Liver (tissue), 3 donors: ENCODE data around the gene AADACL4.

Source experiments
- FOXA1 ChIP-seq: IDR thresholded peaks from 2 replicates; pipeline ENCODE4 v1.6.1; 2016; ENCODE audit warnings: antibody characterized with exemption
- RAD21 ChIP-seq, 2 donors: IDR thresholded peaks; 2 replicates each; pipeline ENCODE4 v1.6.1; 2016; ENCODE audit warnings: antibody characterized with exemption in 2 of 2, mild to moderate bottlenecking in 2 of 2
- SP1 ChIP-seq: IDR thresholded peaks from 2 replicates; pipeline ENCODE4 v1.6.1; 2018; ENCODE audit warnings: antibody characterized with exemption, mild to moderate bottlenecking
- TAF1 ChIP-seq: conservative IDR thresholded peaks from 2 replicates; pipeline ENCODE4 v1.6.1; 2016; ENCODE audit warnings: antibody characterized with exemption, mild to moderate bottlenecking
- TF ChIP-seq, protein P1 (sequence below): fragments of 150-350 bp; IDR thresholded peaks from 2 replicates; pipeline ENCODE4 v1.5.1; 2017; ENCODE audit warnings: improper control_type of control experiment, low read depth, low read length; ENCODE audit not compliant: missing input control
- TF ChIP-seq, protein P2 (sequence below): IDR thresholded peaks from 2 replicates; pipeline ENCODE4 v1.6.1; 2016; ENCODE audit warnings: antibody characterized with exemption
- donor health status: healthy.
- donor health status: healthy.

DNA sequence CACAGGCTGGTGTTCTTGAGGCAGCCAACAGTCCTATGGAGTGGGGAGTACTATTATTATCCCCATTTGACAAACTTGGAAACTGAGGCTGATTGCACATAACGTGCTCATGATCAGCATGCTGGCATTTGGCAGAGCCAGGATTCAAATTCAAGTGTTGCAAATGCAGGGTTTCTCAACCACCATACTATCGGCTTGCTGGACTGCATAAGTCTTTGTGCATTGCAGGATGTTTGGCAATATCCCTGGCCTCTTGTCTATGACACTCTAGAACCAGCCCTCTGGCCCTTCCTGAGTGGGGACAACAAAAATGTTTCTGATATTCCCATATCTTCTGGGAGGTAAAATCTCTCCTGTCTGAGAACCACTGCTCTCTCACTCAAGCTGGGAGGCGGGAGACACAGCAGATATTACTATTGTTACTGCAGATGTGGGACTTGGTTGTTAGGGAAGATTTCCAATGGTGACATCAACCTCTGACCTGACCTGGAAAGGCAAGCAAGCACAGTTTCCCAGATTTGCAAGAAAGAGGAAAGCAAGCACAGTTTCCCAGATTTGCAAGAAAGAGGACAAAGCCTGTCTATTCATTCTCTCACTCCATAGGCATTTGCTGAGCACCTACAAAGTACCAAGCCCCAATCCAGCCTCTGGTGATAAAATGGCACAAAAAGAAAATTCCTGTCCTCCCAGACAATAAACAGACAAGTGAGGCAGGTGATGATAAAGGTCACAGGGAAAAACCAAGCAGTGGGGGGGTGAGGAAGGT lies 71.0 kb downstream of the AADACL4 start:
- TF ChIP-seq TAF1 = no peak
- TF ChIP-seq, protein P1, sequence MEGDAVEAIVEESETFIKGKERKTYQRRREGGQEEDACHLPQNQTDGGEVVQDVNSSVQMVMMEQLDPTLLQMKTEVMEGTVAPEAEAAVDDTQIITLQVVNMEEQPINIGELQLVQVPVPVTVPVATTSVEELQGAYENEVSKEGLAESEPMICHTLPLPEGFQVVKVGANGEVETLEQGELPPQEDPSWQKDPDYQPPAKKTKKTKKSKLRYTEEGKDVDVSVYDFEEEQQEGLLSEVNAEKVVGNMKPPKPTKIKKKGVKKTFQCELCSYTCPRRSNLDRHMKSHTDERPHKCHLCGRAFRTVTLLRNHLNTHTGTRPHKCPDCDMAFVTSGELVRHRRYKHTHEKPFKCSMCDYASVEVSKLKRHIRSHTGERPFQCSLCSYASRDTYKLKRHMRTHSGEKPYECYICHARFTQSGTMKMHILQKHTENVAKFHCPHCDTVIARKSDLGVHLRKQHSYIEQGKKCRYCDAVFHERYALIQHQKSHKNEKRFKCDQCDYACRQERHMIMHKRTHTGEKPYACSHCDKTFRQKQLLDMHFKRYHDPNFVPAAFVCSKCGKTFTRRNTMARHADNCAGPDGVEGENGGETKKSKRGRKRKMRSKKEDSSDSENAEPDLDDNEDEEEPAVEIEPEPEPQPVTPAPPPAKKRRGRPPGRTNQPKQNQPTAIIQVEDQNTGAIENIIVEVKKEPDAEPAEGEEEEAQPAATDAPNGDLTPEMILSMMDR = no peak
- TF ChIP-seq RAD21 (IDR thresholded peaks at IDR 0.05) = no peak
- TF ChIP-seq FOXA1 = no peak
- TF ChIP-seq, protein P2, sequence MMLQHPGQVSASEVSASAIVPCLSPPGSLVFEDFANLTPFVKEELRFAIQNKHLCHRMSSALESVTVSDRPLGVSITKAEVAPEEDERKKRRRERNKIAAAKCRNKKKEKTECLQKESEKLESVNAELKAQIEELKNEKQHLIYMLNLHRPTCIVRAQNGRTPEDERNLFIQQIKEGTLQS = no peak
- no peak for TF ChIP-seq SP1
